Measurements from ENCODE around the gene KCNQ4. TPM values are rescaled to one million over a fixed set of nuclear protein-coding genes. Genes with fewer than 3 reads are reported as not detected.

KCNQ4 gene
- total RNA-seq, 1 experiment from 2014 or later, result 0.17 TPM

- DNase-seq (ENCODE audit: low read depth), result no peak
Observed at GRCh38 chr1:40857737-40858136, 74.2 kb downstream of the KCNQ4 start.

GRCh38 chr1:40858856-40859416, 75.3 kb downstream of the KCNQ4 start:
- no peak for DNase-seq (ENCODE audit: low read depth)

GRCh38 chr1:40860706-40861223, 77.2 kb downstream of the KCNQ4 start:
- no peak for DNase-seq (ENCODE audit: low read depth)

- peak; percentile 62 for DNase-seq (ENCODE audit: low read depth)
Observed at GRCh38 chr1:40861224-40862003, 77.8 kb downstream of the KCNQ4 start.

- DNase-seq (ENCODE audit: low read depth), result peak; percentile 94
Observed at GRCh38 chr1:40862008-40862863, 78.6 kb downstream of the KCNQ4 start, which contains the start of gene CITED4. CITED4 (minus strand) TSS chr1:40862363; CDS start chr1:40862127, 236 bp downstream.

GRCh38 chr1:40868051-40868723, 84.6 kb downstream of the KCNQ4 start:
- peak; percentile 66 for DNase-seq (ENCODE audit: low read depth)

- DNase-seq (ENCODE audit: low read depth), result no peak
Observed at GRCh38 chr1:40870135-40870728, 86.6 kb downstream of the KCNQ4 start.

- DNase-seq (ENCODE audit: low read depth), result no peak
Observed at GRCh38 chr1:40872276-40872675, 88.7 kb downstream of the KCNQ4 start.

- no peak for DNase-seq (ENCODE audit: low read depth)
Observed at GRCh38 chr1:40873863-40874472, 90.4 kb downstream of the KCNQ4 start.

- no peak for DNase-seq (ENCODE audit: low read depth)
Observed at GRCh38 chr1:40876436-40876761, 92.8 kb downstream of the KCNQ4 start.

GRCh38 chr1:40876891-40877290, 93.3 kb downstream of the KCNQ4 start:
- no peak for DNase-seq (ENCODE audit: low read depth)

- DNase-seq (ENCODE audit: low read depth), result peak; percentile 97
Observed at GRCh38 chr1:40877698-40878097, 94.1 kb downstream of the KCNQ4 start.

- DNase-seq (ENCODE audit: low read depth), result no peak
Observed at GRCh38 chr1:40878906-40879305, 95.3 kb downstream of the KCNQ4 start.

- DNase-seq (ENCODE audit: low read depth), result peak; percentile 45
Observed at GRCh38 chr1:40879482-40880175, 96.0 kb downstream of the KCNQ4 start.

- peak; percentile 52 for DNase-seq (ENCODE audit: low read depth)
Observed at GRCh38 chr1:40880813-40881549, 97.4 kb downstream of the KCNQ4 start.

- DNase-seq (ENCODE audit: low read depth), result no peak
Observed at GRCh38 chr1:40884055-40884795, 100.6 kb downstream of the KCNQ4 start.

GRCh38 chr1:40886318-40887011, 102.9 kb downstream of the KCNQ4 start:
- no peak for DNase-seq (ENCODE audit: low read depth)

GRCh38 chr1:40887012-40887378, 103.4 kb downstream of the KCNQ4 start:
- DNase-seq (ENCODE audit: low read depth), result no peak
